Measurements from ENCODE around the gene TSG101.

- no peak for TF ChIP-seq POLR2A (IDR thresholded peaks at IDR 0.05)
- TF ChIP-seq CTCF (IDR thresholded peaks at IDR 0.05): no peak
- no peak for TF ChIP-seq POLR2AphosphoS5 (IDR thresholded peaks at IDR 0.05)
These were observed 35.8 kb downstream of the TSG101 start for GRCh38 chr11:18490736-18491485.
